ENCODE measurements around the gene CPNE7. TPM values are rescaled to one million over a fixed set of nuclear protein-coding genes. Genes with fewer than 3 reads are reported as not detected.
A peak's percentile ranks its signal among the peaks of the same experiment; 100 is the strongest.

CPNE7 gene
- total RNA-seq, 1 experiment from 2014 or later: 3.7 TPM

DNA sequence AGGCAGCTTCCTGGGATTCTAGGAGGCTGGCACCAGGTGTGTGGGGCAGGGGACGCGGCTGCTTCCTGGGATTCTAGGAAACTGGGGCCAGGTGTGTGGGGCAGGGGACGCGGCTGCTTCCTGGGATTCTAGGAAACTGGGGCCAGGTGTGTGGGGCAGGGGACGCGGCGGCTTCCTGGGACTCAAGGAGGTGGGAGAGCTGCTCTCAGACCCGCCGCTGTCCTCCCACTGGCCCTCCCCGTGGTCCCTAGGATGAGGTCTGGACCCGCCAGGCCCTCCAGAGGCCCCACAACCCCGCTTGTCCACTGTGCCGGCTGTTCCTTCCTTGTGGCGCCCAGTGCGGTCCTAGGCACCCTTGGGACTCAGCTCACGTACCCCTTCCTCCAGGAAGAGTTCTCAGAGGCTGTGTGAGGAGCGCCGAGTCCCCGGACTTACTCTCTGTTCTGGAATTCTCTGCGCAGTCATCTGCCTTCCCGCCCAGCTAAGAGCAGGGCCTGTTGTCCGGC is 38.4 kb downstream of the CPNE7 start:
- H3K4me2 ChIP-seq (ENCODE audit: low read depth, low read length, poor library complexity, severe bottlenecking): no peak overlapping the region
- H2AFZ ChIP-seq (ENCODE audit: low read length): no peak overlapping the region
- H4K20me1 ChIP-seq (ENCODE audit: insufficient read depth, low read depth, low read length): no peaks in the 10 kb centered on the region
- H3K9me3 ChIP-seq (ENCODE audit: low read length): no peaks in the 10 kb centered on the region
- H3K36me3 ChIP-seq (ENCODE audit: insufficient read depth, low read length): no peaks in the 10 kb centered on the region
- H3K27ac ChIP-seq (ENCODE audit: low read length): no peak overlapping the region
- no peak for DNase-seq
- H3K9me2 ChIP-seq (replicated peaks; ENCODE audit: insufficient read depth, low read length): no peaks in the 10 kb centered on the region
- H3K4me3 ChIP-seq (ENCODE audit: low read length): no peak overlapping the region
- H3K9ac ChIP-seq (ENCODE audit: low read length): no peak overlapping the region
- H3K4me1 ChIP-seq (ENCODE audit: low read length): no peaks in the 10 kb centered on the region
- H3K27me3 ChIP-seq (ENCODE audit: low read length): no peaks in the 10 kb centered on the region
- no peaks in the 10 kb centered on the region for H3K79me2 ChIP-seq (ENCODE audit: low read length)

DNA sequence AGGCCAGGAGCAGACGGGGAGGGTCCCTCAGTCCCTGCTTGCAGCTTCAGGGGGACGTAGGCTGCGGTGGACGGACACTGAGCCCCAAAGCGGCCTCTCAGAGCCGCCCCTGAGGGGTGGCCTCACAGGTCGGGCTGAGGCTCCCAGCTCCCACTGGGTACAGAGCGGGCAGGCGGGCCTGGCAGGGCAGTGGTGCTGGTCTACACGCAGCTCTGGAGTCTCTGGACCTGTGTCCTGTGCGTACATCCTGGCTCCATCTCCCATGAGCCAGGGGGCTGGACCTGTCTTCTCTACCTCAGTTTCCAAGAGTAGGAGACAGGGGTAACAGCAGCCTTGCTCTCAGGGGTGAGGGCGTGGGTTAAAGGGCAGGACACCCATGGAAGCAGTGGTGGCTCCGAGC is 39.6 kb downstream of the CPNE7 start:
- Histone ChIP-seq H3K9me2 (replicated peaks; ENCODE audit: insufficient read depth, low read length) (no peaks in the 10 kb centered on the region), H3K4me2 (ENCODE audit: low read depth, low read length, poor library complexity, severe bottlenecking) (no peak overlapping the region), H3K4me1 (ENCODE audit: low read length) (peaks cover 3% of the 10 kb centered on the region), H4K20me1 (ENCODE audit: insufficient read depth, low read depth, low read length) (no peaks in the 10 kb centered on the region; the same call in 1 of the 2 replicates), H3K36me3 (ENCODE audit: insufficient read depth, low read length) (no peaks in the 10 kb centered on the region), H2AFZ (ENCODE audit: low read length) (no peak overlapping the region), H3K4me3 (ENCODE audit: low read length) (no peak overlapping the region), H3K79me2 (ENCODE audit: low read length) (no peaks in the 10 kb centered on the region), H3K27ac (ENCODE audit: low read length) (no peak overlapping the region), H3K27me3 (ENCODE audit: low read length) (no peaks in the 10 kb centered on the region), H3K9me3 (ENCODE audit: low read length) (no peaks in the 10 kb centered on the region), H3K9ac (ENCODE audit: low read length) (no peak overlapping the region)
- no peak for DNase-seq

DNA sequence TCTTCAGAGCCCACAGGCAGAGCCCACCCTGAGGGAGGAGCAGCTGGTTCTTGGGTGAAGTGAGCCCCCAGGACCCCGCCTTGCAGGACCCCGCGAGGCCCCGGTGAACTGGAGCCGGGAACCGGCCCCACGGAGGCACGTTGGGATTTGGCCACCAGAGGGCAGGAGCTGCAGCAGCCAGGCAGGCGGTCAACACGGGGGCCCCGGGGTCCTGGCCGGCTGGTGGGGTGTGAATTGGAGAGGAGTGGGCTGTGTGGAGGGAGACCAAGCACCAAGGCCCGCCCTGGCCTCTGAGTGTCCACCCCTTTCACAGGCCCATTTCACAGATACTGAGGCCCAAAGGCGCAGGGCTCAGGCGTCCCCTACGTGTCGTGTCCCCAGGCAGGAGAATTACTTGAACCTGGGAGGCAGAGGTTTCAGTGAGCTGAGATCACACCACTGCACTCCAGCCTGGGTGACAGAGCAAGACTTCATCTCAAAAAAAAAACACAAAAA is 40.1 kb downstream of the CPNE7 start:
- no peak overlapping the region for H3K9ac ChIP-seq (ENCODE audit: low read length)
- H2AFZ ChIP-seq (ENCODE audit: low read length): no peak overlapping the region
- H3K36me3 ChIP-seq (ENCODE audit: insufficient read depth, low read length): no peaks in the 10 kb centered on the region
- no peaks in the 10 kb centered on the region for H3K27me3 ChIP-seq (ENCODE audit: low read length)
- no peaks in the 10 kb centered on the region for H3K9me2 ChIP-seq (replicated peaks; ENCODE audit: insufficient read depth, low read length)
- peaks cover 7% of the 10 kb centered on the region for H3K4me1 ChIP-seq (ENCODE audit: low read length)
- H3K27ac ChIP-seq (ENCODE audit: low read length): no peak overlapping the region
- peak; percentile 75 for DNase-seq
- H4K20me1 ChIP-seq (ENCODE audit: insufficient read depth, low read depth, low read length): no peaks in the 10 kb centered on the region; the same call in 1 of the 2 replicates
- H3K4me3 ChIP-seq (ENCODE audit: low read length): no peak overlapping the region
- H3K79me2 ChIP-seq (ENCODE audit: low read length): no peaks in the 10 kb centered on the region
- H3K4me2 ChIP-seq (ENCODE audit: low read depth, low read length, poor library complexity, severe bottlenecking): no peak overlapping the region
- H3K9me3 ChIP-seq (ENCODE audit: low read length): no peaks in the 10 kb centered on the region

DNA sequence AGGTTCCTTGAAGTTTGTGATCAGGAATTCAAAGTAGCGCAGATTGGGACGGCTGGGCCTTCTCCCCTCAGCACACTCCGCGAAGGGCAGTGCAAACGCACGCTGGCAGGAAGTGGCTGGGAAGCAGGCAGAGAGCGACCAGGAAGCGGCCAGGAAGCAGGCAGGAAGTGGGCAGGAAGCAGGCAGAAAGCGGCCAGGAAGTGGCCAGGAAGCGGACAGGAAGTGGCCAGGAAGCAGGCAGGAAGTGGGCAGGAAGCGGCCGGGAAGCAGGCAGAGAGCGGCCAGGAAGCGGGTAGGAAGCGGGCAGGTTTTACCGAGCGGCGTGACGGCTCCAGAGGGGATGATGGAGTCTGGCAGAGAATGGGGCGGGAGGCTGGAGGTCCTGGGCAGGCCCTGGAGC is 41.1 kb downstream of the CPNE7 start:
- Histone ChIP-seq H3K9me2 (replicated peaks; ENCODE audit: insufficient read depth, low read length) (no peaks in the 10 kb centered on the region), H2AFZ (ENCODE audit: low read length) (no peak overlapping the region), H4K20me1 (ENCODE audit: insufficient read depth, low read depth, low read length) (no peaks in the 10 kb centered on the region; the same call in 1 of the 2 replicates), H3K4me1 (ENCODE audit: low read length) (peaks cover 9% of the 10 kb centered on the region), H3K4me3 (ENCODE audit: low read length) (no peak overlapping the region), H3K9ac (ENCODE audit: low read length) (no peak overlapping the region), H3K9me3 (ENCODE audit: low read length) (no peaks in the 10 kb centered on the region), H3K79me2 (ENCODE audit: low read length) (no peaks in the 10 kb centered on the region), H3K4me2 (ENCODE audit: low read depth, low read length, poor library complexity, severe bottlenecking) (no peak overlapping the region), H3K27me3 (ENCODE audit: low read length) (no peaks in the 10 kb centered on the region), H3K27ac (ENCODE audit: low read length) (no peak overlapping the region), H3K36me3 (ENCODE audit: insufficient read depth, low read length) (no peaks in the 10 kb centered on the region)
- DNase-seq: no peak

DNA sequence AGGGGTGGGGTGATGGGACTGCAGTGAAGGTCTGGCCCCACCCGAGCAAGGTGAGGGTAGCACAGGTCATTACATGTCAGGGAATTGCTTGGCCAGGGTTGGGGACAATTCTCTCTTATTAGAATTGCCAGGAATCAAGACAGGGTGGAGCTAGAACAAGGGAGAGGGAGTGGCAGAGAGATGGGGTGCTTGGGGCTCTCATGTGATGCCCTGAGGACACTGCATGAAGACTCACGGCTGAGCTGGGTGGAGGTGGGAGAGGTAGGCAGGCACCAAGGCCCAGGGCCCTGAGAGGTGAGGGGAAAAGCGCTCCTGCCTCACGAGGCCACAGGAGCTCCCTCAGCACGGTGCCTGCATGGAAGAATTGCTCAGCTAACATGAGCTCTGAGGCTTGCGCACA is 41.5 kb downstream of the CPNE7 start:
- no peaks in the 10 kb centered on the region for H3K36me3 ChIP-seq (ENCODE audit: insufficient read depth, low read length)
- H3K4me1 ChIP-seq (ENCODE audit: low read length): peaks cover 9% of the 10 kb centered on the region
- no peaks in the 10 kb centered on the region for H3K9me3 ChIP-seq (ENCODE audit: low read length)
- no peak overlapping the region for H3K4me3 ChIP-seq (ENCODE audit: low read length)
- no peak for DNase-seq
- H3K79me2 ChIP-seq (ENCODE audit: low read length): no peaks in the 10 kb centered on the region
- no peak overlapping the region for H2AFZ ChIP-seq (ENCODE audit: low read length)
- no peak overlapping the region for H3K27ac ChIP-seq (ENCODE audit: low read length)
- no peaks in the 10 kb centered on the region for H3K27me3 ChIP-seq (ENCODE audit: low read length)
- no peak overlapping the region for H3K9ac ChIP-seq (ENCODE audit: low read length)
- H3K9me2 ChIP-seq (replicated peaks; ENCODE audit: insufficient read depth, low read length): no peaks in the 10 kb centered on the region
- H4K20me1 ChIP-seq (ENCODE audit: insufficient read depth, low read depth, low read length): no peaks in the 10 kb centered on the region; the same call in 1 of the 2 replicates
- no peak overlapping the region for H3K4me2 ChIP-seq (ENCODE audit: low read depth, low read length, poor library complexity, severe bottlenecking)

DNA sequence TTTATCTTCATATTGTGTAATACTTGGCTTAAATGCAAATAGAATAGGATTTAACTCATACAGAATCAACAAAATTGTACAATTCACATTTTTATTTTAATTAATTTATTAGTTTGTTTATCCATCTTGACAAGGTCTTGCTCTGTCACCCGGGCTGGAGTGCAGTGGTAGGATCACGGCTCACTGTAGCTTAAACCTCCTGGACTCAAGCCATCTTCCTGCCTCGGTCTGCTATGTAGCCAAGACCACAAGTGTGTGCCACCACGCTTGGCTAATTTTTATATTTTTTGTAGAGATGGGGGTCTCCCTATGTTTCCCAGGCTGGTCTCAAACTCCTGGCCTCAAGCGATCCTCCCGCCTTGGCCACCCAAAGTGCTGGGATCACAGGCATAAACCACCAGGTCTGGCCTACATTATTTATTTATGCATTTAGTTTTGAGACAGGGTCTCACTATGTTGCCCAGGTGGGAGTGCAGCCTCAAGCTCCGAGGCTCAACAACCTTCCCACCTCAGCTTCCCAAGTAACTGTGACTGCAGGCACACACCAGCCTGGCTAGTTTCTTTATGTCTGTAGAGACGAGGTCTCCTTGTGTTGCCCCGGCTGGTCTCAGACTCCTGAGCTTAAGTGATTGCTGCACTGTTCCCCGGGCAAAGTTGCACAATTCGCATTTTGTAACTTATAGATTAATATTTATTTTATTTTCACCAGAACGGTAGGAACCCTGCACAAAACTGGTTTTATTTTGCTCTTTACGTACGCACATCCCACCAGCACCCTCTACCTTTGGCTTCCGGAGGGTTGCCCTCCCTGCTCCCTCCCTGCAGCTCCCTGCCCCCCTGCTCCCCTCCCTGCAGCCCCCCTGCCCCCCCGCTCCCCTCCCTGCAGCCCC is 42.8 kb downstream of the CPNE7 start:
- Histone ChIP-seq H3K36me3 (ENCODE audit: insufficient read depth, low read length) (no peaks in the 10 kb centered on the region), H3K27ac (ENCODE audit: low read length) (no peak overlapping the region), H3K9me2 (replicated peaks; ENCODE audit: insufficient read depth, low read length) (no peaks in the 10 kb centered on the region), H3K4me1 (ENCODE audit: low read length) (peaks cover 9% of the 10 kb centered on the region), H2AFZ (ENCODE audit: low read length) (no peak overlapping the region), H3K27me3 (ENCODE audit: low read length) (no peaks in the 10 kb centered on the region), H3K4me3 (ENCODE audit: low read length) (no peak overlapping the region), H3K79me2 (ENCODE audit: low read length) (no peaks in the 10 kb centered on the region), H3K9ac (ENCODE audit: low read length) (no peak overlapping the region), H3K9me3 (ENCODE audit: low read length) (no peaks in the 10 kb centered on the region), H4K20me1 (ENCODE audit: insufficient read depth, low read depth, low read length) (no peaks in the 10 kb centered on the region; the same call in 1 of the 2 replicates), H3K4me2 (ENCODE audit: low read depth, low read length, poor library complexity, severe bottlenecking) (no peak overlapping the region)
- DNase-seq: no peak

DNA sequence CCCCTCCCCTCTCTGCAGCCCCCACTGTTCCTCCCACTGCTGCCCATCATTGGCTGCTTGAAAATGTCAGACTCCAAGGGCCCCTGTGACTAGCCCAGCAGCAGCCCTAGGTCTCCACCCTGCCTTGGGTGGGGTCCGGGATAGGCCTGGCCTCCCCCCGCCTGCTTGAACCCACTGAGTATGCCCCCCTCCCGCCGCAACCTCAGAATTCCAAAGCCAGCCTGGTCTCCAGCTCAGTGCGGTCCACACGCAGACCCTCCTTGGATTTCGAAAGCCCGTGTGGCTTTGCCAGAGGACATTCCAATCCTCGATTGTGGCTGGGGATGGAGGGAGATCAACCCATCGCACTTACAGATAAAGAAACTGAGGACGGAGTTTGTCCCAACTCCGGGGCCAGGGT is 44.3 kb downstream of the CPNE7 start:
- H3K9ac ChIP-seq (ENCODE audit: low read length): no peak overlapping the region
- no peaks in the 10 kb centered on the region for H3K9me2 ChIP-seq (replicated peaks; ENCODE audit: insufficient read depth, low read length)
- H3K79me2 ChIP-seq (ENCODE audit: low read length): no peaks in the 10 kb centered on the region
- no peak overlapping the region for H2AFZ ChIP-seq (ENCODE audit: low read length)
- no peak overlapping the region for H3K4me3 ChIP-seq (ENCODE audit: low read length)
- no peaks in the 10 kb centered on the region for H3K9me3 ChIP-seq (ENCODE audit: low read length)
- no peaks in the 10 kb centered on the region for H3K36me3 ChIP-seq (ENCODE audit: insufficient read depth, low read length)
- no peaks in the 10 kb centered on the region for H3K27me3 ChIP-seq (ENCODE audit: low read length)
- H3K4me1 ChIP-seq (ENCODE audit: low read length): peaks cover 9% of the 10 kb centered on the region
- no peak overlapping the region for H3K4me2 ChIP-seq (ENCODE audit: low read depth, low read length, poor library complexity, severe bottlenecking)
- DNase-seq: no peak
- H3K27ac ChIP-seq (ENCODE audit: low read length): no peak overlapping the region
- H4K20me1 ChIP-seq (ENCODE audit: insufficient read depth, low read depth, low read length): no peaks in the 10 kb centered on the region; the same call in 1 of the 2 replicates

DNA sequence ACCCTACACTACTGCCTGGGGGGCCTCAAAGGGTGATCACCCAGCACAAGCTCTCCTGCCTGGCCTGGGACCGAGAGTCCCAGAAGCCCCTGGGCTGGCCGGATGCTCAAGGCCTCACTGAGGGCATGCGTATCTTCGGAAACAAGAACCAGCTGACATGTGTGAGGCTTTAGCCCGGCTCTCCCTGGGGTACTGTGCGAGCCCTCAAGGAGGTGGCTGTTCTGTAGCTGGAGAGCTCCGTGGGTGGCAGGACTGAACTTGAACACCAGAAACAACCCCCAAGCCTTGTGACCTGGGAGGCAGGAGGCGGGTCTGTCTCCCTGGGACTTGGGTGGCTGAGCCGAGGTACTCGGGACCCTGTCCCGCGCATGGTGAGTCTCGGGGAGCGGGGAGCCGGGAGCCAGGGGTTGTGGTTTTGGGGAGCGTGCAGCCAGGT is 44.9 kb downstream of the CPNE7 start:
- H3K4me1 ChIP-seq (ENCODE audit: low read length): peaks cover 9% of the 10 kb centered on the region
- no peaks in the 10 kb centered on the region; the same call in 1 of the 2 replicates for H4K20me1 ChIP-seq (ENCODE audit: insufficient read depth, low read depth, low read length)
- DNase-seq: peak; percentile 69
- H3K27ac ChIP-seq (ENCODE audit: low read length): no peak overlapping the region
- H3K9ac ChIP-seq (ENCODE audit: low read length): peak overlapping the region; percentile 33
- no peaks in the 10 kb centered on the region for H3K27me3 ChIP-seq (ENCODE audit: low read length)
- peak overlapping the region; percentile 2 for H3K4me2 ChIP-seq (ENCODE audit: low read depth, low read length, poor library complexity, severe bottlenecking)
- no peaks in the 10 kb centered on the region for H3K36me3 ChIP-seq (ENCODE audit: insufficient read depth, low read length)
- no peaks in the 10 kb centered on the region for H3K9me3 ChIP-seq (ENCODE audit: low read length)
- no peak overlapping the region for H3K4me3 ChIP-seq (ENCODE audit: low read length)
- no peaks in the 10 kb centered on the region for H3K9me2 ChIP-seq (replicated peaks; ENCODE audit: insufficient read depth, low read length)
- no peaks in the 10 kb centered on the region for H3K79me2 ChIP-seq (ENCODE audit: low read length)
- no peak overlapping the region; the same call in 1 of the 2 replicates for H2AFZ ChIP-seq (ENCODE audit: low read length)
